Ishikawa (cell line): ENCODE results near the gene KTN1.

Experiments used
- CEBPB ChIP-seq: IDR thresholded peaks from 2 replicates; pipeline ENCODE4 v1.6.1; 2012
- CREB1 ChIP-seq: IDR thresholded peaks from 2 replicates; pipeline ENCODE4 v1.6.1; 2012; ENCODE audit warnings: low read depth
- EGR1 ChIP-seq: IDR thresholded peaks from 2 replicates; pipeline ENCODE4 v1.6.1; 2012
- EP300 ChIP-seq: IDR thresholded peaks from 2 replicates; pipeline ENCODE4 v1.6.1; 2012; ENCODE audit warnings: borderline replicate concordance
- FOXM1 ChIP-seq: IDR thresholded peaks from 2 replicates; pipeline ENCODE4 v1.6.1; 2012; ENCODE audit warnings: low read depth, borderline replicate concordance
- NFIC ChIP-seq: IDR thresholded peaks from 2 replicates; pipeline ENCODE4 v1.6.1; 2012
- RAD21 ChIP-seq: IDR thresholded peaks from 2 replicates; pipeline ENCODE4 v1.6.1; 2012; ENCODE audit warnings: low read depth
- TAF1 ChIP-seq: IDR thresholded peaks from 2 replicates; pipeline ENCODE4 v1.6.1; 2012; ENCODE audit warnings: low read depth, mild to moderate bottlenecking
- TCF12 ChIP-seq: IDR thresholded peaks from 2 replicates; pipeline ENCODE4 v1.6.1; 2012; ENCODE audit warnings: low read depth
- TEAD4 ChIP-seq: IDR thresholded peaks from 2 replicates; pipeline ENCODE4 v1.6.1; 2012
- YY1 ChIP-seq: IDR thresholded peaks from 2 replicates; pipeline ENCODE4 v1.6.1; 2012; ENCODE audit warnings: low read depth
- ZBTB7A ChIP-seq: IDR thresholded peaks from 2 replicates; pipeline ENCODE4 v1.6.1; 2012; ENCODE audit warnings: low read depth
- TF ChIP-seq, protein P1 (sequence below): IDR thresholded peaks from 2 replicates; pipeline ENCODE4 v1.6.1; 2012; ENCODE audit warnings: low read depth, mild to moderate bottlenecking
- TF ChIP-seq, protein P2 (sequence below): IDR thresholded peaks from 2 replicates; pipeline ENCODE4 v1.6.1; 2012
- TF ChIP-seq, protein P3 (sequence below): IDR thresholded peaks from 2 replicates; pipeline ENCODE4 v1.6.1; 2012

The KTN1 gene

DNA sequence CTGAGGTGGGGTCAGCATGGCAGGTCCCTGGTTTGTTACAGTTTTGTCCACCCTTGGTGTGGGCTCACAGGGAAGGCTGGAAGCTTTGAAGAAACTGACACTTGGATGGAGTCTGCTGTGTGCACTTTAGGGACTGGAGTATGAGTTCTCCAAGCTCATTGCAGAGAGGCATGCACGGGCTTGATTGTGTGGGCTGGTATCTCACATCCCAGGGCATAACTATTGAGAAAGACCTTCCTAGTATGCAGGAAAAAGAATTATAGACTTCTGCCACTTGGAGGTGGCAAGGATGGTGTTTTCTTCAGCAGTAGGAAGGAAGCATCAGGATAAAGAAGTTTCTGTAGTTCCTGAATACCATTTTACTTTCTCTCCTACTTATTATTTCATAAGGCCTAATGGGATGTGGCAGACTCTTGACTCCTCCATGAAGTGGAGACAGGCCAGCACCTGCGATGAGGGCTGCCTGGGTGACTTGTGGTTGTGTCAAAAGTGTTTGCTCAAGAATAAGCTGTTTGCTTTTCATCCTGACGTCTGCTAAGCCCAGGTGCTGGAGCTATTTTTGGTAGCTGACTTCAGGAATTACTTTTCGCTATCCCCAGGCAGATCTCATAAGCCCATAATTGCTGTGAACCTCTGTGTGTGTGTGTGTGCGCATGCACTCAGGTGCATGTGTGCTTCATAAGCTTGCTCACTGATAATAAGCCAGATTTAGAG is 125.8 kb downstream of the KTN1 start:
- TF ChIP-seq EGR1 (no peak), TCF12 (no peak), EP300 (no peak), RAD21 (no peak), NFIC (no peak), TAF1 (no peak), CEBPB (no peak), CREB1 (no peak), FOXM1 (no peak)
- TF ChIP-seq, protein P1, sequence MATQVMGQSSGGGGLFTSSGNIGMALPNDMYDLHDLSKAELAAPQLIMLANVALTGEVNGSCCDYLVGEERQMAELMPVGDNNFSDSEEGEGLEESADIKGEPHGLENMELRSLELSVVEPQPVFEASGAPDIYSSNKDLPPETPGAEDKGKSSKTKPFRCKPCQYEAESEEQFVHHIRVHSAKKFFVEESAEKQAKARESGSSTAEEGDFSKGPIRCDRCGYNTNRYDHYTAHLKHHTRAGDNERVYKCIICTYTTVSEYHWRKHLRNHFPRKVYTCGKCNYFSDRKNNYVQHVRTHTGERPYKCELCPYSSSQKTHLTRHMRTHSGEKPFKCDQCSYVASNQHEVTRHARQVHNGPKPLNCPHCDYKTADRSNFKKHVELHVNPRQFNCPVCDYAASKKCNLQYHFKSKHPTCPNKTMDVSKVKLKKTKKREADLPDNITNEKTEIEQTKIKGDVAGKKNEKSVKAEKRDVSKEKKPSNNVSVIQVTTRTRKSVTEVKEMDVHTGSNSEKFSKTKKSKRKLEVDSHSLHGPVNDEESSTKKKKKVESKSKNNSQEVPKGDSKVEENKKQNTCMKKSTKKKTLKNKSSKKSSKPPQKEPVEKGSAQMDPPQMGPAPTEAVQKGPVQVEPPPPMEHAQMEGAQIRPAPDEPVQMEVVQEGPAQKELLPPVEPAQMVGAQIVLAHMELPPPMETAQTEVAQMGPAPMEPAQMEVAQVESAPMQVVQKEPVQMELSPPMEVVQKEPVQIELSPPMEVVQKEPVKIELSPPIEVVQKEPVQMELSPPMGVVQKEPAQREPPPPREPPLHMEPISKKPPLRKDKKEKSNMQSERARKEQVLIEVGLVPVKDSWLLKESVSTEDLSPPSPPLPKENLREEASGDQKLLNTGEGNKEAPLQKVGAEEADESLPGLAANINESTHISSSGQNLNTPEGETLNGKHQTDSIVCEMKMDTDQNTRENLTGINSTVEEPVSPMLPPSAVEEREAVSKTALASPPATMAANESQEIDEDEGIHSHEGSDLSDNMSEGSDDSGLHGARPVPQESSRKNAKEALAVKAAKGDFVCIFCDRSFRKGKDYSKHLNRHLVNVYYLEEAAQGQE: no peak
- TF ChIP-seq, protein P2, sequence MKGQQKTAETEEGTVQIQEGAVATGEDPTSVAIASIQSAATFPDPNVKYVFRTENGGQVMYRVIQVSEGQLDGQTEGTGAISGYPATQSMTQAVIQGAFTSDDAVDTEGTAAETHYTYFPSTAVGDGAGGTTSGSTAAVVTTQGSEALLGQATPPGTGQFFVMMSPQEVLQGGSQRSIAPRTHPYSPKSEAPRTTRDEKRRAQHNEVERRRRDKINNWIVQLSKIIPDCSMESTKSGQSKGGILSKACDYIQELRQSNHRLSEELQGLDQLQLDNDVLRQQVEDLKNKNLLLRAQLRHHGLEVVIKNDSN: no peak
- TF ChIP-seq, protein P3, sequence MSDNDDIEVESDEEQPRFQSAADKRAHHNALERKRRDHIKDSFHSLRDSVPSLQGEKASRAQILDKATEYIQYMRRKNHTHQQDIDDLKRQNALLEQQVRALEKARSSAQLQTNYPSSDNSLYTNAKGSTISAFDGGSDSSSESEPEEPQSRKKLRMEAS: no peak

DNA sequence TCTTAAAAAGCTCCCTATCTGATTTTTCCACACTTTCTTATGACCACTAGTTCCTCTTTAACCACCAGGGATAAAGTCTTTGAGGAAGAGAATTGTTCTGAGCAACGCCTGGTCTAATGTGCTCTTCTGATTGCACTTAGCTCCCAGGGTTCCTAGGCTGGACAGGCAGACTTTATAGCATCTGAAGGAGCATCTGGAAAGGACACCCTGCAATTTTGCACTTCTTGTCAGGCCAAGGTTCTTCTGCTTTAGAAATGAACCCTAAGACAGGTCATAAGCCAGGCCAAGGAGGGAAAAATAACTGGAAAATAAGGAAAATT is 126.3 kb downstream of the KTN1 start:
- TF ChIP-seq, protein P3: no peak

DNA sequence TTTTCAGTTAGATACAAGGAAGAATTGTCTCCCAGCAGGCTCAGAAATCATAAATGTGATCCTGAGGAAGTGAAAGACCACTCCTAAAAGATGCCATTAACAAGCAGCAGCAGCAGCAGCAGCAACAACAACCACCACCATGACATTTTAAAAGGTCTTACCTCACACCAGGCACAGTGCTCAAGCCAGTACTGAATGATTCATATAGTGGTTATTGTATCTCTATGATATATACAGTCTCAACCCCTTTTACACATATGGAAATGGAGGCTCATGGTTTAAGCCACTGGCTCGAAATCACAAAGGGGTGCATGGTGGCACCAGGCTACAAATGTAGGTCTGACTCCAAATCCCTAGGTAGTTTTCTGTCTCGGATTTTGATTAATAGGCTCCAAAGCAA is 126.9 kb downstream of the KTN1 start:
- TF ChIP-seq FOXM1 (no peak), CREB1 (no peak), RAD21 (no peak), TCF12 (no peak), TEAD4 (no peak), NFIC (no peak), YY1 (no peak), ZBTB7A (no peak), EP300 (no peak), TAF1 (no peak), CEBPB (no peak), EGR1 (no peak)
- TF ChIP-seq, protein P1: no peak
- TF ChIP-seq, protein P2: no peak
- TF ChIP-seq, protein P3: no peak

DNA sequence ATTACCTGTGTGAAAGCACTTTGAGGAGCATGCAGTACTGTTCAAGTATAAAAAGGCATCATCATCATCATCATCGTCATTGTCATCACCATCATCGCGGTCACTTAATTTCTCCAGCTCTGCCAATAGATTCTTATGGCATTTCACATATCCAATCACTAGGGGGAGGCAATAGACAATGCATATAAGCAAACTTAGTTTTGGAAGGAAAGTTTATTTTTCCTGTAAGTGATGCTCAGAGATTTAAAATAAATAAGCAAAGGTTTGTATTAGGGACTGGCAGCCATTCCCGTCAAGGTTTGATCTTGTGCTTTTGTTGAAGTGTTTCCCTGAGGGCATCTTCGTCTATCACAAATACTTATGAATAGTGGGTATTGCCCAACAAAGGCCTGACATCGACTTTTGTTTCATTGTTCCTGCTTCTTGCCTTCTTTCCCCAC is 127.4 kb downstream of the KTN1 start:
- no peak for TF ChIP-seq ZBTB7A
- no peak for TF ChIP-seq CREB1
- TF ChIP-seq RAD21: peak; percentile 65

DNA sequence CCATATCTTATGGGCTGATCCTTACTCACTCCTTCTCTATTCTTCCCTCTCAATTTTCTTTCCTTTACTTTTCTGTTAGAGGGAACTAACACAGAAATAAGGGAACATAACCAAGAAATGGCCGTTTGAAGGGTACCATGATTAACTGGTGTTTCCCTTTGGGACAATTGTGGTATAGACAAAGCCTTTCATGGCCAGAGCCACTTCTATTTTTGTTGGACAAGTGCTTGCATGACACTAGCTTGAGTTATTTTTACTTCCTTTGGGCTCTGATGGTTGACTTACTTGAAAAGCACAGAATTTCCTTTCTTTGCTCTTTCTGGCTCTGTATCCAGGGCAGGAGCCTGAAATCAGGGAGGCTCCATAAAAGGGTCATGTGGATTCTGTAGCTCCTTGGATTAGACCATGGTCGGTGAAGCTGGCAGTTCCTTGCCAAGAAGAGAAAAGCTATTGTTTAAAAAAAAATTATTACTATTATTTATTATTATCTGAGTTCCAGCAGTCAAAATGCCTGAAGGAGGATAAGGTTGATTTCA is 130.6 kb downstream of the KTN1 start:
- TF ChIP-seq RAD21 (no peak), YY1 (no peak), TCF12 (no peak), CEBPB (no peak), FOXM1 (no peak), TAF1 (no peak), NFIC (no peak), EGR1 (no peak), TEAD4 (no peak), CREB1 (no peak), EP300 (no peak), ZBTB7A (no peak)
- TF ChIP-seq, protein P1: no peak
- TF ChIP-seq, protein P3: no peak
- TF ChIP-seq, protein P2: no peak
